Measurements from ENCODE around the gene MAMDC2.
A peak's percentile ranks its signal among the peaks of the same experiment; 100 is the strongest.

GRCh38 chr9:70229579-70229978 is 185.9 kb downstream of the MAMDC2 start:
- TF ChIP-seq, protein P1, sequence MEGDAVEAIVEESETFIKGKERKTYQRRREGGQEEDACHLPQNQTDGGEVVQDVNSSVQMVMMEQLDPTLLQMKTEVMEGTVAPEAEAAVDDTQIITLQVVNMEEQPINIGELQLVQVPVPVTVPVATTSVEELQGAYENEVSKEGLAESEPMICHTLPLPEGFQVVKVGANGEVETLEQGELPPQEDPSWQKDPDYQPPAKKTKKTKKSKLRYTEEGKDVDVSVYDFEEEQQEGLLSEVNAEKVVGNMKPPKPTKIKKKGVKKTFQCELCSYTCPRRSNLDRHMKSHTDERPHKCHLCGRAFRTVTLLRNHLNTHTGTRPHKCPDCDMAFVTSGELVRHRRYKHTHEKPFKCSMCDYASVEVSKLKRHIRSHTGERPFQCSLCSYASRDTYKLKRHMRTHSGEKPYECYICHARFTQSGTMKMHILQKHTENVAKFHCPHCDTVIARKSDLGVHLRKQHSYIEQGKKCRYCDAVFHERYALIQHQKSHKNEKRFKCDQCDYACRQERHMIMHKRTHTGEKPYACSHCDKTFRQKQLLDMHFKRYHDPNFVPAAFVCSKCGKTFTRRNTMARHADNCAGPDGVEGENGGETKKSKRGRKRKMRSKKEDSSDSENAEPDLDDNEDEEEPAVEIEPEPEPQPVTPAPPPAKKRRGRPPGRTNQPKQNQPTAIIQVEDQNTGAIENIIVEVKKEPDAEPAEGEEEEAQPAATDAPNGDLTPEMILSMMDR (IDR thresholded peaks at IDR 0.05; ENCODE audit: low read length) = peak; percentile 28
- TF ChIP-seq EZH2 (optimal IDR thresholded peaks at IDR 0.05; ENCODE audit: low read depth, low read length) = no peak
- no peak for TF ChIP-seq EZH2phosphoT487 (IDR thresholded peaks at IDR 0.05; ENCODE audit: low read length)
